WTC11 (cell line): ENCODE data around the gene CATSPERB. TPM values are rescaled to one million over a fixed set of nuclear protein-coding genes. Genes with fewer than 3 reads are reported as not detected.

ENCODE experiments used
- ATAC-seq: fragments of 200-7000 bp; cut with Tn5 transposase; 2 replicates; pipeline ENCODE4 v1.10.0; 2021; ENCODE audit warnings: mild to moderate bottlenecking, moderate library complexity
- CTCF ChIA-PET: fragments of 300-600 bp; sonication (Branson Sonifier 250); formaldehyde crosslinking; loops from one replicate; lab custom pipeline; 2021; ENCODE audit warnings: antibody characterized with exemption; lab: Charles Lee
- POLR2A ChIA-PET: fragments of 350-600 bp; sonication (Branson Sonifier 250); formaldehyde crosslinking; loops from one replicate; lab custom pipeline; 2021; ENCODE audit warnings: antibody characterized with exemption; lab: Charles Lee
- DNase-seq: peaks from one replicate; pipeline ENCODE4 v3.0.0; 2021; ENCODE audit warnings: low spot score
- H3K27ac Mint-ChIP-seq: 2 replicates; pipeline ENCODE4 v1.8.0; 2021; ENCODE audit warnings: mixed read lengths
- H3K27me3 Mint-ChIP-seq: 2 replicates; pipeline ENCODE4 v1.8.0; 2021; ENCODE audit warnings: low read depth, mild to moderate bottlenecking, moderate library complexity, mixed read lengths
- H3K36me3 Mint-ChIP-seq: 2 replicates; pipeline ENCODE4 v1.8.0; 2021; ENCODE audit warnings: mixed read lengths
- H3K4me1 Mint-ChIP-seq: 2 replicates; pipeline ENCODE4 v1.8.0; 2022; ENCODE audit warnings: mixed read lengths
- H3K4me3 Mint-ChIP-seq: 2 replicates; pipeline ENCODE4 v1.8.0; 2021; ENCODE audit warnings: mild to moderate bottlenecking, moderate library complexity, mixed read lengths
- H3K9me3 Mint-ChIP-seq: 2 replicates; pipeline ENCODE4 v1.8.0; 2021; ENCODE audit warnings: mixed read lengths
- EMX1 ChIP-seq: fragments of 250-450 bp; sonication (Bioruptor Pico); IDR thresholded peaks from 2 replicates; pipeline ENCODE4 v1.8.0; 2021; ENCODE audit warnings: mild to moderate bottlenecking
- ESRRA ChIP-seq: sonication (generic); formaldehyde crosslinking; IDR thresholded peaks from 2 replicates; pipeline ENCODE4 v1.8.1; 2022; ENCODE audit warnings: mild to moderate bottlenecking, missing genetic modification reagents, borderline replicate concordance
- FOXJ3 ChIP-seq: sonication (generic); formaldehyde crosslinking; IDR thresholded peaks from 2 replicates; pipeline ENCODE4 v1.9.0; 2021; ENCODE audit warnings: missing genetic modification reagents, mild to moderate bottlenecking, borderline replicate concordance
- HMGA2 ChIP-seq: fragments of 250-450 bp; sonication (Bioruptor Pico); IDR thresholded peaks from 2 replicates; pipeline ENCODE4 v1.4.0; 2021; ENCODE audit warnings: mild to moderate bottlenecking, moderate library complexity
- IRF2 ChIP-seq: sonication (generic); formaldehyde crosslinking; IDR thresholded peaks from 2 replicates; pipeline ENCODE4 v1.8.0; 2022; ENCODE audit warnings: low read depth, missing genetic modification reagents, borderline replicate concordance
- MXD4 ChIP-seq: fragments of 250-450 bp; sonication (Bioruptor Pico); IDR thresholded peaks from 2 replicates; pipeline ENCODE4 v1.8.0; 2021; ENCODE audit warnings: mild to moderate bottlenecking, moderate library complexity, borderline replicate concordance
- NFATC4 ChIP-seq: fragments of 250-450 bp; sonication (Bioruptor Pico); IDR thresholded peaks from 2 replicates; pipeline ENCODE4 v1.9.0; 2021; ENCODE audit warnings: mild to moderate bottlenecking
- NFE2L1 ChIP-seq: sonication (generic); formaldehyde crosslinking; IDR thresholded peaks from 2 replicates; pipeline ENCODE4 v1.8.1; 2023; ENCODE audit warnings: missing genetic modification reagents
- NR2C2 ChIP-seq: sonication (generic); formaldehyde crosslinking; IDR thresholded peaks from 2 replicates; pipeline ENCODE4 v1.8.0; 2022; ENCODE audit warnings: mild to moderate bottlenecking, missing genetic modification reagents
- SP1 ChIP-seq: sonication (generic); formaldehyde crosslinking; conservative IDR thresholded peaks from 2 replicates; pipeline ENCODE4 v1.8.1; 2022; ENCODE audit warnings: missing genetic modification reagents
- TEAD1 ChIP-seq: sonication (generic); formaldehyde crosslinking; IDR thresholded peaks from 2 replicates; pipeline ENCODE4 v1.8.0; 2022; ENCODE audit warnings: mild to moderate bottlenecking, missing genetic modification reagents
- ZNF416 ChIP-seq: fragments of 250-450 bp; sonication (Bioruptor Pico); IDR thresholded peaks from 2 replicates; pipeline ENCODE4 v1.9.0; 2021; ENCODE audit warnings: mild to moderate bottlenecking, inconsistent platforms
- ZNF423 ChIP-seq: fragments of 250-450 bp; sonication (Bioruptor Pico); IDR thresholded peaks from 2 replicates; pipeline ENCODE4 v2.1.2; 2022; ENCODE audit warnings: mild to moderate bottlenecking, moderate library complexity
- total RNA-seq: library from RNA; stranded (reverse); gene quantifications from 3 replicates; pipeline ENCODE4 v1.2.3, GENCODE V29; 2021
- TF ChIP-seq, protein P1 (sequence below): sonication (generic); formaldehyde crosslinking; IDR thresholded peaks from 2 replicates; pipeline ENCODE4 v1.8.1; 2023; ENCODE audit warnings: mild to moderate bottlenecking, missing genetic modification reagents, borderline replicate concordance
- TF ChIP-seq, protein P2 (sequence below): sonication (generic); formaldehyde crosslinking; IDR thresholded peaks from 2 replicates; pipeline ENCODE4 v1.8.1; 2022; ENCODE audit warnings: mild to moderate bottlenecking, moderate library complexity, missing genetic modification reagents
- TF ChIP-seq, protein P3 (sequence below): sonication (generic); formaldehyde crosslinking; IDR thresholded peaks from 2 replicates; pipeline ENCODE4 v1.8.0; 2022; ENCODE audit warnings: mild to moderate bottlenecking, missing genetic modification reagents
- TF ChIP-seq, protein P4 (sequence below): fragments of 250-450 bp; sonication (Bioruptor Pico); IDR thresholded peaks from 2 replicates; pipeline ENCODE4 v1.8.0; 2021; ENCODE audit warnings: mild to moderate bottlenecking
- TF ChIP-seq, protein P5 (sequence below): fragments of 250-450 bp; sonication (Bioruptor Pico); IDR thresholded peaks from 2 replicates; pipeline ENCODE4 v1.9.0; 2021; ENCODE audit warnings: moderate library complexity, mild to moderate bottlenecking, inconsistent platforms, borderline replicate concordance

Gene CATSPERB
- total RNA-seq, 1 experiment from 2014 or later, result 0.11 TPM

DNA sequence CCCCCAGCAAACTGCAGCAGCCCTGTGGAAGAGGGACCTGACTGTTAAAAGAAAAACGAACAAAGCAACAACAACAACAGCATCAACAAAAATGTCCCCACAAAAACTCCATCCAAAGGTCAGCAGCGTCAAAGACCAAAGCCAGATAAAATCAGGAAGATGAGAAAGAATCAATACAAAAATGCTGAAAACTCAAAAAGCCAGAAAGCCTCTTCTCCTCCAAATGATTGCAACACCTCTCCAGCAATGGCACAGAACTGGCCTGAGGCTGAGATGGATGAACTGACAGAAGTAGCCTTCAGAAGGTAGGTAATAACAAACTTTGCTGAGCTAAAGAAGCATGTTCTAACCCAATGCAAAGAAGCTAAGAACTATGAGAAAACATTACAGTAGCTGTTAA is 176.4 kb downstream of the CATSPERB start (continued):
- TF ChIP-seq, protein P1, sequence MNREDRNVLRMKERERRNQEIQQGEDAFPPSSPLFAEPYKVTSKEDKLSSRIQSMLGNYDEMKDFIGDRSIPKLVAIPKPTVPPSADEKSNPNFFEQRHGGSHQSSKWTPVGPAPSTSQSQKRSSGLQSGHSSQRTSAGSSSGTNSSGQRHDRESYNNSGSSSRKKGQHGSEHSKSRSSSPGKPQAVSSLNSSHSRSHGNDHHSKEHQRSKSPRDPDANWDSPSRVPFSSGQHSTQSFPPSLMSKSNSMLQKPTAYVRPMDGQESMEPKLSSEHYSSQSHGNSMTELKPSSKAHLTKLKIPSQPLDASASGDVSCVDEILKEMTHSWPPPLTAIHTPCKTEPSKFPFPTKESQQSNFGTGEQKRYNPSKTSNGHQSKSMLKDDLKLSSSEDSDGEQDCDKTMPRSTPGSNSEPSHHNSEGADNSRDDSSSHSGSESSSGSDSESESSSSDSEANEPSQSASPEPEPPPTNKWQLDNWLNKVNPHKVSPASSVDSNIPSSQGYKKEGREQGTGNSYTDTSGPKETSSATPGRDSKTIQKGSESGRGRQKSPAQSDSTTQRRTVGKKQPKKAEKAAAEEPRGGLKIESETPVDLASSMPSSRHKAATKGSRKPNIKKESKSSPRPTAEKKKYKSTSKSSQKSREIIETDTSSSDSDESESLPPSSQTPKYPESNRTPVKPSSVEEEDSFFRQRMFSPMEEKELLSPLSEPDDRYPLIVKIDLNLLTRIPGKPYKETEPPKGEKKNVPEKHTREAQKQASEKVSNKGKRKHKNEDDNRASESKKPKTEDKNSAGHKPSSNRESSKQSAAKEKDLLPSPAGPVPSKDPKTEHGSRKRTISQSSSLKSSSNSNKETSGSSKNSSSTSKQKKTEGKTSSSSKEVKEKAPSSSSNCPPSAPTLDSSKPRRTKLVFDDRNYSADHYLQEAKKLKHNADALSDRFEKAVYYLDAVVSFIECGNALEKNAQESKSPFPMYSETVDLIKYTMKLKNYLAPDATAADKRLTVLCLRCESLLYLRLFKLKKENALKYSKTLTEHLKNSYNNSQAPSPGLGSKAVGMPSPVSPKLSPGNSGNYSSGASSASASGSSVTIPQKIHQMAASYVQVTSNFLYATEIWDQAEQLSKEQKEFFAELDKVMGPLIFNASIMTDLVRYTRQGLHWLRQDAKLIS (CRISPR knock-in tag), result no peak
- TF ChIP-seq EMX1 (CRISPR knock-in tag), result no peak

DNA sequence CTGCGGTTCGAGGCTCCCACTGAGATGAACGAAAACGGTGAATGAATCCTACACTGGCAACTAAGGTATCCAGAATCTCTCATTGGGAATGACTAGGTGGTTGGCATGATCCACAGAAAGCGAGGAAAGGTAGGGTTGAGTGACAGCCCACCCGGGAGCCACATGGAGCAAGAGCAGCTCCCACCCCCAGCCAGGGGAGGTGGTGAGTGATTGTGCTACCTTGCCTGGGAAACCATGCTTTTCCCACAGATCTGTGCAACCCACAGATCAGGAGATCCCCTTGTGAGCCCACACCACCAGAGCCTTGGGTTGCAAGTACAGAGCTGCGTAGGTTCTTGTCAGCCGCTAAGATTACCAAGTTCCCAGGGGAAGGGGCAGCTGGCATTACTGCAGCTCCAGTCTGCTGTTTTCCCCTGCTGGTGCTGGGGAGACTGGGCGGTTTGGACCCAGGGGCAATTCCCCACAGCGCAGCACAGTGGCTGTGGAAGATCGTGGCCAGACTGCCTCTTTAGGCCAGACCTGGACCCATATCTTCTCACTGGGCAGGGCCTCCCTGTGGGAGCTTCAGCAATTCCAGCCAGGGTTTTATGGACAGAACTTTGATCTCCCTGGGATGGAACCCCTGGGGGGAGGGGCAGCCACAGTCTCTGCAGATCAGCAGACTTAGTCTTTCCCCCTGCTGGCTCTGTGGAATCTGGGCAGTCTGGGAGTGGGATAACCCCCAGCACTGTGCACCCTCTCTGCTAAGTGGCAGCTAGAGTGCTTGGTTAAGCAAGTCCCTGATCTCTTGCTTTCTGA is 177.2 kb downstream of the CATSPERB start:
- Mint-ChIP-seq H3K9me3 (peaks cover 34% of the 10 kb centered on the region), H3K4me1 (no peaks in the 10 kb centered on the region), H3K4me3 (no peak overlapping the region), H3K27me3 (peaks cover 19% of the 10 kb centered on the region), H3K36me3 (peaks cover 10% of the 10 kb centered on the region), H3K27ac (no peak overlapping the region)
- DNase-seq (no peak), ATAC-seq (no peak)
- TF ChIP-seq ZNF423 (CRISPR knock-in tag), result no peak
- no peak for TF ChIP-seq TEAD1 (CRISPR knock-in tag)
- TF ChIP-seq, protein P2, sequence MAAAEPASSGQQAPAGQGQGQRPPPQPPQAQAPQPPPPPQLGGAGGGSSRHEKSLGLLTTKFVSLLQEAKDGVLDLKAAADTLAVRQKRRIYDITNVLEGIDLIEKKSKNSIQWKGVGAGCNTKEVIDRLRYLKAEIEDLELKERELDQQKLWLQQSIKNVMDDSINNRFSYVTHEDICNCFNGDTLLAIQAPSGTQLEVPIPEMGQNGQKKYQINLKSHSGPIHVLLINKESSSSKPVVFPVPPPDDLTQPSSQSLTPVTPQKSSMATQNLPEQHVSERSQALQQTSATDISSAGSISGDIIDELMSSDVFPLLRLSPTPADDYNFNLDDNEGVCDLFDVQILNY (CRISPR knock-in tag), result no peak
- CTCF ChIA-PET, result no interaction called here
- POLR2A ChIA-PET, result no interaction called here

DNA sequence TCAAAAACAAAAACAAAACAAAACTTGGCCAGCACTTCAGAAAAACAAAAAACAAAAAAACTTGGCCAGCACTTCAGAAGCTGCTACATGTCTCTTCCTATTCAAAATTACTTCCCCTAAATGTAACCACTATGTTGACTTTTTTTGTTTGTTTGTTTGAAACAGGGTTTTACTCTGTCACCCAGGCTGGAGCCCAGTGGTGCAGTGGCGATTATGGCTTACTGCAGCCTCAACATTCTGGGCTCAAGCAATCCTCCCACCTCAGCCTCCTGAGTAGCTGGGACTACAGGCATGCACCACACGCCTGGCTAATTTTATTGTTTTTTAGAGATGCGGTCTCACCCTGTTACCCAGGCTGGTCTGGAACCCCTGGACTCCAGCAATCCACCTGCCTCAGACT is 183.8 kb downstream of the CATSPERB start:
- Mint-ChIP-seq H3K4me3 (no peak overlapping the region), H3K9me3 (no peaks in the 10 kb centered on the region), H3K27me3 (no peaks in the 10 kb centered on the region), H3K27ac (no peak overlapping the region), H3K36me3 (no peaks in the 10 kb centered on the region), H3K4me1 (no peaks in the 10 kb centered on the region)
- DNase-seq (no peak), ATAC-seq (no peak)
- POLR2A ChIA-PET, result interaction anchor here (0.6 kb wide), 1 partner anchor 24 kb away, joined by 6 read pairs; no protein-coding TSS in a partner anchor
- CTCF ChIA-PET, result interaction anchor here (0.9 kb wide), 1 partner anchor 34 kb away, joined by 3 read pairs; no protein-coding TSS in a partner anchor
- TF ChIP-seq, protein P3, sequence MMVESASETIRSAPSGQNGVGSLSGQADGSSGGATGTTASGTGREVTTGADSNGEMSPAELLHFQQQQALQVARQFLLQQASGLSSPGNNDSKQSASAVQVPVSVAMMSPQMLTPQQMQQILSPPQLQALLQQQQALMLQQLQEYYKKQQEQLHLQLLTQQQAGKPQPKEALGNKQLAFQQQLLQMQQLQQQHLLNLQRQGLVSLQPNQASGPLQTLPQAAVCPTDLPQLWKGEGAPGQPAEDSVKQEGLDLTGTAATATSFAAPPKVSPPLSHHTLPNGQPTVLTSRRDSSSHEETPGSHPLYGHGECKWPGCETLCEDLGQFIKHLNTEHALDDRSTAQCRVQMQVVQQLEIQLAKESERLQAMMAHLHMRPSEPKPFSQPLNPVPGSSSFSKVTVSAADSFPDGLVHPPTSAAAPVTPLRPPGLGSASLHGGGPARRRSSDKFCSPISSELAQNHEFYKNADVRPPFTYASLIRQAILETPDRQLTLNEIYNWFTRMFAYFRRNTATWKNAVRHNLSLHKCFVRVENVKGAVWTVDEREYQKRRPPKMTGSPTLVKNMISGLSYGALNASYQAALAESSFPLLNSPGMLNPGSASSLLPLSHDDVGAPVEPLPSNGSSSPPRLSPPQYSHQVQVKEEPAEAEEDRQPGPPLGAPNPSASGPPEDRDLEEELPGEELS (CRISPR knock-in tag), result no peak
- TF ChIP-seq NFATC4 (CRISPR knock-in tag) (no peak), ZNF416 (CRISPR knock-in tag) (no peak), IRF2 (CRISPR knock-in tag) (no peak), HMGA2 (CRISPR knock-in tag) (no peak), NFE2L1 (CRISPR knock-in tag) (no peak), NR2C2 (CRISPR knock-in tag) (no peak), ESRRA (CRISPR knock-in tag) (no peak), MXD4 (CRISPR knock-in tag) (no peak), TEAD1 (CRISPR knock-in tag) (no peak), FOXJ3 (no peak), SP1 (CRISPR knock-in tag) (no peak)
- TF ChIP-seq, protein P4, sequence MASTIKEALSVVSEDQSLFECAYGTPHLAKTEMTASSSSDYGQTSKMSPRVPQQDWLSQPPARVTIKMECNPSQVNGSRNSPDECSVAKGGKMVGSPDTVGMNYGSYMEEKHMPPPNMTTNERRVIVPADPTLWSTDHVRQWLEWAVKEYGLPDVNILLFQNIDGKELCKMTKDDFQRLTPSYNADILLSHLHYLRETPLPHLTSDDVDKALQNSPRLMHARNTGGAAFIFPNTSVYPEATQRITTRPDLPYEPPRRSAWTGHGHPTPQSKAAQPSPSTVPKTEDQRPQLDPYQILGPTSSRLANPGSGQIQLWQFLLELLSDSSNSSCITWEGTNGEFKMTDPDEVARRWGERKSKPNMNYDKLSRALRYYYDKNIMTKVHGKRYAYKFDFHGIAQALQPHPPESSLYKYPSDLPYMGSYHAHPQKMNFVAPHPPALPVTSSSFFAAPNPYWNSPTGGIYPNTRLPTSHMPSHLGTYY (CRISPR knock-in tag), result no peak
- TF ChIP-seq, protein P5, sequence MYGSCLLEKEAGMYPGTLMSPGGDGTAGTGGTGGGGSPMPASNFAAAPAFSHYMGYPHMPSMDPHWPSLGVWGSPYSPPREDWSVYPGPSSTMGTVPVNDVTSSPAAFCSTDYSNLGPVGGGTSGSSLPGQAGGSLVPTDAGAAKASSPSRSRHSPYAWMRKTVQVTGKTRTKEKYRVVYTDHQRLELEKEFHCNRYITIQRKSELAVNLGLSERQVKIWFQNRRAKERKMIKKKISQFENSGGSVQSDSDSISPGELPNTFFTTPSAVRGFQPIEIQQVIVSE (CRISPR knock-in tag), result no peak
- TF ChIP-seq, protein P1 (CRISPR knock-in tag), result no peak
